HG03521 (cell line): Measurements from ENCODE around the gene ENPP3.

ENCODE experiments used
- ATAC-seq: cut with Tn5 transposase; IDR thresholded peaks from one replicate; pipeline ENCODE4 v1.9.1; 2021; ENCODE audit warnings: mild to moderate bottlenecking, moderate library complexity; ENCODE audit not compliant: unreplicated experiment

ENPP3 gene

DNA sequence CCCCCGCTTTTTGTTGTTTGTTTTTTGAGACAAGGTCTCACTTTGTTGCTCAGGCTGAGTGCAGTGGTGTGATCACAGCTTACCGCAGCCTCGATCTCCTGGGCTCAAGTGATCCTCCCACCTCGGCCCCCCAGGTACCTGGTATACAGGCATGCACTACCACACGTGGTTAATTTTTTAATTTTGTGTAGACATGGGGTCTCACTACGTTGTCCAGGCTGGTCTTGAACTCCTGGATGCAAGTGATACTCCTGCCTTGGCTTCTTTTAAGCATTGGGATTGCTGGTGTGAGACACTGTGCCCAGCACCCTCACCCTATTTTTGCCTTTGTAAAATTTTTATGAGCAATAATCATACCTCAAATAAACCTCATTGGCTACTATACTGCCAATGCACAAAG, 5.5 kb downstream of the ENPP3 start:
- no peak for ATAC-seq

DNA sequence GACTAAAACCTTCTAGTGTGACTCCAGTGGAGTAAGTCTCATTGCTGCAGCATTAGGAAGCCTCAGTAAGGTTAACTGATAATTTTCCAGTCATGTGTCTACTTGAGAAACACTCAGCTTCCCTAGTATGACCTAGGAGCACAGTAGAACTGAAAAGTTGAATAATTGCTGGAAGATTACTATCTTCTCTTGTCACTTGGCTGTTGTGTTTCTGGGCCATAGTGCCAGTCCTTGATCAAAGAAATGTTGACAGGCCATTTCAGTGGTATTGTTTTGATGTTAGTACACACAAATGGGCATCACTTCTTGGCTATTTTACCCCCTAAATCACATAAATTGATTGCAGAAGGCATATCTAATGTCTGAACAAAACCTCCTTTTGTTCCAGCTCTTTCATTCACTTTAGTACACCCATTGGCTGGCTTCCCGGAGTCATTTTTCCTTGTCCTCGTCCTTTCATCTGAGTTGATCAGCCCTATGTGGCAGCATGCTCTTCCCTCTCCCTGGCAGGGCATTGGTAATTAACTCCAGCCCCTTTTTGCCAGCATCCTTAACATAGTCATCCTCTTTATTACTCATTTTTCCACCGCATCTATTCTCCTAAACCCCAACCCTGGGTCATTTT, 6.0 kb downstream of the ENPP3 start:
- no peak for ATAC-seq

DNA sequence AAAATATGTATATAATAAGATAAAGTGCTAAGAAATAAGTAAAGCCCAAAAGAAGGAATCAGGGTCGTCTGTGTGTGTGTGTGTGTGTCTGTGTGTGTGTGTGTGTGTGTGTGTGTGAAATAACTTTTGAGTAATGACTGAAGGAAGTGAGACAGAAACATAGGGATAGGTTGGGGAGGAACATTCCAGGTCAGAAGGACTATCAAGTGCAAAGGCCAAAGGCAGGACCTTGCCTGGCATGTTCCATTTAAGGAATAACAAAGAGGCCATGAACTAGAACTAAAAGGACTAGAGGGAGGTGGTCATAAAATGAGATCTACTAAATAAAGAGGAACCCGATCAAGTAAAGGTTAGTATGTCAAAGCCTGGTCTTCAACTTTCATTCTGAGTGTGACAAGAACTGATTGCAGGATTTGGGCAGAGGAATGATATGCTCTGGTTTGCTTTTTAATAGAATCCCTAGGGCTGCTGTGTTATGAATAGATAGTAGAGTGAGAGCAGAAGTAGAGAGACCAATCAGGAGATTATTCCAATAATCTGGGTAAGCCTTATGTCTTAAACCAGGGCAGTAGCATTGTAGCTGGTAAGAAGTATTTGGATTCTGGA, 6.9 kb downstream of the ENPP3 start:
- no peak for ATAC-seq

DNA sequence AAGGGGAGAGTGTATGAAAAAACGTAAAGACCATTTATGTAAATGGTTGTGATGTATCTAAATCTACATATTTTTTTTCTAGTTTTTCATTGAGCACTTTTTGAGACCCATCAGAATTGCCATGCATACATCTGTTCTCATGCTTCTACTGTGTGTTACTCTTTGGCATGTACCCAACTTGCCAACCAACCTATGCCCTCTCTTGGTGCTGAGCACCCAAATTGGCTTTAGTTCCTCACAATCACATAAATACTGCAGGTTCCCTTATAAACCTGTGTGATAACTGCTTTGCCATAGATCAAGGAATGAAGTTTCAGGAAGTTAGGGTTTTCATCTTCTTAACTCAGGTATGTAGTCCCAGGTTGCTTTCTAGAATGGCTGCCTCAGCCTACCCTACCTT, 7.8 kb downstream of the ENPP3 start:
- no peak for ATAC-seq

DNA sequence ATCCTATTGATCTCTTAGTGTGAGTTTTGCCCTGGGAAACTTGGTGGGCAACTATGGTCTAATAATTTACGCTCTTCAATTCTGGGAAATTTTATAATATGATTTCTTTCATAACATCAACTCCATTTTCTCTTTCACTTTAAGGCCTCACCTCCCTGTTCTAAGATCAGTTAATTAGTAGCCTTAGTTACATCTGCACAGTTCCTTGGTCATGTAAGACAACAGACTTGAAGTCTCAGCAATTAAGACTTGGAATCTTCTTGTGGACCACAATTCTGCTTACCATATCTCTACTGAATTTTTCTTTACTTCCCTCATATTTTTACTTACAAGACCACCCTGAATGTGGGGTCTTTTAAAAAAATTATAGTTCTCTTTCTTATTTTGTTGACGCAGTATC, 8.7 kb downstream of the ENPP3 start:
- ATAC-seq, result no peak

DNA sequence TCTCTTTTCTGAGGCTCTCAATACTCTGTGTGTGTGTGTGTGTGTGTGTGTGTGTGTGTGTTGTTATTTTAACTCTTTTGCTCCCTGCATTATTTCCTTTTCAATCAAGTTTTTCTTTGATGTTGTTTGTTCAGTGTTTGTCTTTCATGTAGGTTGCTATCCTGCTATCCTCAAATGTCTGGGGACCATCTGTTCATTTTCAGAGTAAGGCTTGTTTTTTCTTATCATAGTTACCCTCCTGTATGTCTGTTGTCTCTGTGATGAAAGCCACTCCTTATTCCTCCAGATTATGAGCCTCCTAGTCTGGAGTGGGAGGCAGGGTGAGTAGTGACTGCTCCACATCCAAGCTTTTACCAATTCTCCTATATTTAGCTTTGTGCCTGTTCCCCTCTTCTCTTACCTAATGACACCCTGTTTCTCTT, 9.2 kb downstream of the ENPP3 start:
- no peak for ATAC-seq

DNA sequence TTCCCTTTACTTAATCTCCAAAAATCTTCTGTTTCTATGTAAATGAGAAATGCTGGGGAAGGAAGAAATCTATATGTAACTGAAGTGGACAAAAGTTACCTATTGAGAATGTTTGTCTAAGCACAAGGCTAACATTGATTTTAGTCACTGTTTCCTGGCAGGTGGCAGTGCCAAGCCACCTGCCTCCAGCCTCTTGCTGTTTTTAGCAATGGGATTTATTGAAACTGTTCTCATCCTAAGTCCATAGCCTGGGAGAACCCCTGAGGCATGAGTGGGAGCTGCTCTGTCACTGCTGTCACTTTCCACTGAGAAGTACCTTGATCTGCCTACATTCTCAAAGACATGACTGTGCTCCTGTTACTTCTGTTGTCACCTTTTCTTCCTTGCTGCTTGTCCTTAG, 14.7 kb downstream of the ENPP3 start:
- ATAC-seq, result no peak

DNA sequence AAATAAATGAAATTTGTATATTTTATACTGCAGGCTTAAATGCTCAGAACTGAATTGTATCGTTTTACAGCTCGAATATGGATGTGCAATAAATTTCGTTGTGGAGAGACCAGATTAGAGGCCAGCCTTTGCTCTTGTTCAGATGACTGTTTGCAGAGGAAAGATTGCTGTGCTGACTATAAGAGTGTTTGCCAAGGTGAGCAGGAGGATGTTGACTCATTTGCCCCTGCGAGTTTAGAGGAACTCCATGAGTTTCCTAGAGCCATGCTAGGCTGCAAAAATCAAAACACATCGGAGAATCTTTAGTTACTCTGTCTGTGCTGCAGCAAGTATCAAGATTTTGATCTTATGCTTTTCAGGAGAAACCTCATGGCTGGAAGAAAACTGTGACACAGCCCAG, 15.4 kb downstream of the ENPP3 start:
- ATAC-seq, result no peak

DNA sequence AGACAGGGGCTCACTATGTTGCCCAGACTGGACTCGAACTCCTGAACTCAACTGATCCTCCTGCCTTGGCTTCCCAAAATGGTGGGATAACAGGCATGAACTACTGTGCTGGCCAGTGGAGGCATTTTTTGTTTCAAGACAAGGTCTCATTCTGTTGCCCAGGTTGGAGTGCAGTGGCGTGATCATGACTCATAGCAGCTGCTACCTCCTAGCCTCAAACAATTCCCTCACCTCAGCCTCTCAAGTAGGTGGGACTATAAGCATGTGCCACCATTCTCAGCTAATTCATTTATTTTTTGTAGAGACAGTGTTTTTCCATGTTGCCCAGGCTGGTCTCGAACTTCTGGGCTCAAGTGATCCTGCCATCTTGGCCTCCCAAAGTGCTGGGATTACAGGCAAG, 17.2 kb downstream of the ENPP3 start:
- ATAC-seq, result no peak

DNA sequence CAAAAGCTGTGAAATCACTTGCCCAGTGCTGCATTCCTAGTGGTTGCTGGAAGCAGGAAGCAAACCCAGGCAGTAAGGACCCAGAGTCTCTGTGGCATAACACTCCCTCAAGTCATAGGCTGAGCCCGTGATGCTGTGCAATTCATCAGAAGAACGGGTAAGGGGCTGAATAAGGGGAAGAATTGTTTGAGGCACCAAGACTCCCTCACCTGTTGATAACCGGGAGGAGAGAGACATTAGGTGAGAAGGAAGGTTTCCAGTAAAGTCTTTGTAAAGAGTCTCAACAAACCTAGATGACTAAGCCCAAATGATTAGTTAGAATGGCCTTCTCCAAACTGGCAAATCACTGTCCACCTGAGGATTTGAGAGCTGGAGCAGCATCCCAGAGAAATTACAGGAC, 18.3 kb downstream of the ENPP3 start:
- no peak for ATAC-seq

DNA sequence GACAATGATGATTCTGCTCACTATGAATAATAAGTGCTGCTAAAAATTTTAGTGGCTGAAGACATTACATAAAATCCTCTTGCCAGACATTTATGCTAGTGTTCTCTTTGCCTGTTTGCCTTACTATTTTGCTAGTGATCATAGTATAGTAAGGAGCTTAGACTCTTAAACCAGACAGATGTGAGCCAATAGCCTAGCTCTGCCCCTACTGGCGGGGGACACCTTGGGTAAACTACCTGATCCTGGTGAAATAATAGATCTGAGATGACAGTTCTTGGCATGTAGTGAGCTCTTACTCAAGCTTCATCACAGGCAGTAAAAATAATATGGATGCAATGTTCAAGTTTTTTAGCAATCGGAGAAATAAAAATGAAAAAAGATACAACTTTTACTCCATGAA, 18.8 kb downstream of the ENPP3 start:
- ATAC-seq, result no peak

DNA sequence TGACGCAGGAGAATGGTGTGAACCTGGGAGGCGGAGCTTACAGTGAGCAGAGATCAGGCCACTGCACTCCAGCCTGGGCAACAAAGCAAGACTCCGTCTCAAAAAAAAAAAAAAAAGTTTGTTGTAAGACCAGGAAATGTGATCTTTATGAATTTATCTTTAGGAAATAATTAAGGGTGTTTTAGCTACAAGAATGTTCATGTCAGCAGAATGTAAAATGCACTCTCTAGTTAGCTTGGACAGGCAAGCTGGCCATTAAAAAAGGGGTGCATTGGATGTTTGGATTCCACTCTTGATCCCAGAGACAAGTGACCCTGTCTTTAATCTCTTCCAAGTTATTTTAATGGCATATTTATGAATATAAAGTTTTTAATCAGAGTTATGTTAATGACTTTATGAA, 19.6 kb downstream of the ENPP3 start:
- ATAC-seq, result no peak

DNA sequence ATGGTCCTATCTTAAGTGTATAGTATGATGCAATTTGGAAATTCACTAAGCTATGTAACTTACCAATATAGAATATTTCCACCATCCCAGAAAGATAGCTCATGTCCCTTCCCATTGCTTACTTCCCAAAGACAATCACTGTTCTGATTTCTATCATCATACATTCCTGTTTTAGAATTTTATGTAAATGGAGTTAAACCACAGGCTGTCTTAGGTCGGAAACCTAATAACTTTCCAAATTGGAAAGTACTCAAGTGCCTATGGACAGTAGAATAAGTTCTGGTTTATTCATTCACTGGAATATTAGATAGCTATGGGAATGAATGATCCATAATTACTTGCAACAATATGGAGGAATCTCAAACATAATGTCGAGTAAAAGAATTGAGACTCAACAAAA, 20.1 kb downstream of the ENPP3 start:
- no peak for ATAC-seq

DNA sequence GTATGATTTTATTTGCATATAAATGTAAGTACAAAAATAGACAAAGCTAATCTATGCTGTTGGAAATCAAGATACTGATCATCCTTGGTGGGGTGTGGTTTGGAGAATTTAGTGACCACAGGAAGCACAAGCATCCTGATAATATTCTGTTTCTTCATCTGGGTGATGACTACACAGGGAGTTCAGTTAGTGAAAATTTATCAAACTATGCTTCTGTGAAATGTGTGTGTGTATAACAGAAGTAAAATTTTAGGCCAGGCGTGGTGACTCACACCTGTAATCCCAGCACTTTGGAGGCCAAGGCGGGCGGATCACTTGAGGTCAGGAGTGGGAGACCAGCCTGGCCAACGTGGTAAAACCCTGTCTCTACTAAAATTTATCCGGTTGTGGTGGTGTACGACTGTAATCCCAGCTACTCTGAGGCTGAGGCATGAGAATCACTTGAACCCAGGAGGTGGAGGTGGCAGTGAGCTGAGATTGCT, 20.6 kb downstream of the ENPP3 start:
- no peak for ATAC-seq

DNA sequence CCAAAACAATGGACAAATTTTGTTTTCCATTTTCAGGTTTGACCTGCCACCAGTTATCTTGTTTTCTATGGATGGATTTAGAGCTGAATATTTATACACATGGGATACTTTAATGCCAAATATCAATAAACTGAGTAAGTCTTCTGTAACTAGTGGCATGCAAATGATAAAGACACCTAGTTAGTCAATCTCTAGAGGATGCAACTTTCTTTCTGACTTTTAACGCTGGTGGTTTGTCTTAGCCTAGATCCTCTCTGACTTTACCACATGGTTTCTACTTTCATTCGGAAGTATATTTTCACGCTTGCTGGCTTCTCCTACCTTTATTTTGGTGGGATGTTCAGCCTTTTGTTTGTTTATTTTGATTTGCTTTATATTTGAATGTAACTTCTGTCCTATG, 21.2 kb downstream of the ENPP3 start:
- no peak for ATAC-seq

DNA sequence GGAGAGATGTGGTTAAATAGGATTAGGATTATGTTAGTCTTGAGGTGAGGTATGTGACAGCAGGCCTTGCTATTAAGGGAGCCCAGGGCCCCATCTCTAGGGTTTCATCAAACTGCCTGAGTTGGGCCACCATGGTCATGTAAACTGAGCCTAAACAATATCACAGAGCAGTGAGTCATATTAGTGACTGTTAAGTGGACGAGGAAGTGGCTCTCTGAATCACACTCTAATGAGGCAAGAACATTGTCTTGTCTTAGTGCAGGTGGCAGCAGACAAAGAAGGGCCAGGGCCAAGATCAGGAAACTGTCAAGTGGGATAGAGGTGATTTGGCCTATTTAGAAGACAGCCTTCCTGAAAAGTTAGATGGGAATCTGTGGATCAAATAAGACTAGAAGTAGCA, 23.1 kb downstream of the ENPP3 start:
- no peak for ATAC-seq

DNA sequence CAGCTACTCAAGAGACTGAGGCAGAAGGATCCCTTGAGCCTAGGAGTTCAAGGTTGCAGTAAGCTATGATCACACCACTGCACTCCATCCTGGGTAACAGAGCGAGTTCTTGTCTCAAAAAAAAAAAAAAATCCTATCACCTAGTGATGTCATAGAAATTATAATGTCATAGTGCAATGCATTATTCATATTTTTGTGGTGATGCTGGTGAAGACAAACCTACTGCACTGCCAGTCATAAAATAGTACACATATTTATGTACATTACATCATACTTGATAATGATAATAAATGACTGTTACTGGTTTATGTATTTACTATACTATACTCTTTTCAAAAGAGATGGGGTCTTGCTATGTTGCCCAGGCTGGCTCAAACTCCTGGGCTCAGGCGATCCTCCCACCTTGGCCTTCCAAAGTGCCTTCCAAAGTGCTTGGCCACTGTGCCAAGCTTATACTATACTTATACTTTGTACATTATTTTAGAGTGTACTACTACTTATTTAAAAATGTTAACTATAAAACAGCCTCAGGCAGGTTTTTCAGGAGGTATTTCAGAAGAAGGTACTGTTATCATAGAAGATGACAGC, 26.6 kb downstream of the ENPP3 start:
- ATAC-seq, result no peak

DNA sequence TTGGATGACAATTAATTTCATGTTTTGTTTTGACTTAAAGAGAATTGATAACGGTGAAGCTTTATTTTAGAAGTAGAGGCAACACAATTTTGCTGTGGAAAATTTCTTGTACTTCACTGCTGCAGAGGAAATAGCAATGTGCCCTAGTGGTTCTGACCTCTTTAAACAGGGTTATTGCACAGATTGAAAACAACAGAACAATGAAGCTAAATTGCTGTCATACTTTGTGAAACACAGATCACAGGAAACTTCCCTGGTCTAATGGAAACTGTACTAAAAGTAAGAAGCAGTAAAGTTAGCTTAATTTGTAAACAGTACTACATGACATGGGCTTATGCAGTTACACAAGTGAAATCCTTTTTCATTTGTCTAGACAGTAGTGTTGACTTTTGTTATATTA, 32.8 kb downstream of the ENPP3 start:
- ATAC-seq, result no peak

DNA sequence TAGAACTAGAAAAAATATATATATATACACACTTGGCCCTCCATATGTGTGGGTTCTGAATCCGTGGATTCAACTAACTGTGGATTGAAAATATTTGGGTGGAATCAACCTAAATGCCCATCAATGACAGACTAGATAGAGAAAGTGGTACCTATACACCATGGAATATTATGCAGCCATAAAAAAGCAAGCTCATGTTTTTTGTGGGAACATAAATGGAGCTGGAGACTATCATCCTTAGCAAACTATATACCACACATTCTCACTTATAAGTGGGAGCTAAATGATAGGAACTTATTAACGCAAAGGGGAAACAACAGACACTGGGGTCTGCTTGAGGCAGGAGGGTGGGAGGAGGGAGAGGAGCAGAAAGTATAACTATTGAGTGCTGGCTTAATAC, 36.1 kb downstream of the ENPP3 start:
- no peak for ATAC-seq

DNA sequence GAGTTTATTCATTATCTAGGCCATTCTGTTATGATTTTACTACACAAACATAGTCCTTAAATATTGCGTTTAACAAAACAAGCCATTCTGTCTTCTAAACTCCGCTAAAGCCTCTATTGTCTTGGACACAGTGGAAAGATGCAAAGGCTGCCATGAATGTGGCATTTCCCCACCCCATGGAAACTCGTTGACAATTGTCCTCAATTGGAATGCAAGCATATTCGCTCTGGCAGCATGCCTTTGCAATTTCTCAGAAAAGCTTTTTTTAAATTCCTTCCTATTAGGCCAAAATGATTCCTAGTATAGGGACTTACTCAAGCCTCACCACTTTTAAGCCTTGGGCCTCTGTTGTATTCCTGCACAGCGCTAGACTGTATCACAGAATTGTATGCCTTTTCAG, 41.3 kb downstream of the ENPP3 start:
- ATAC-seq, result no peak

DNA sequence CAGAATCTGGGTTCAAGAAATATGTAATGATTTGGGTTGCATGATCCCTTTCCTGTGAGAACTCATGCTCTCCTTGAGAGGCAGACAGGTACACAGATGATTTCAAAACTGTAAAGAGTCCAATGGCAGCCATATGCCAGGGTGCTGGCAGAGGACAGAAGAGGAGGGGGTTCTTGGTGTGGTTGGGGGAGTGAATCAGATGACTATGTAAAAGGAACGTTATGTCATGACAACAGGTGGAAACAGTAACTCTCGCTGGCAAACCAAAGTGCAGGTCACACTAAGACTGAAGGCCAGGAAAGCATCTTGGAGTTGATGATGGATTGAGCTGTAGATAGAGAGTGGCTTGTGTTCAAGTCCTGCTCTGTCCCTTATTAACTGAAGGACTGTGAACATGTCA, 43.8 kb downstream of the ENPP3 start:
- ATAC-seq, result no peak

DNA sequence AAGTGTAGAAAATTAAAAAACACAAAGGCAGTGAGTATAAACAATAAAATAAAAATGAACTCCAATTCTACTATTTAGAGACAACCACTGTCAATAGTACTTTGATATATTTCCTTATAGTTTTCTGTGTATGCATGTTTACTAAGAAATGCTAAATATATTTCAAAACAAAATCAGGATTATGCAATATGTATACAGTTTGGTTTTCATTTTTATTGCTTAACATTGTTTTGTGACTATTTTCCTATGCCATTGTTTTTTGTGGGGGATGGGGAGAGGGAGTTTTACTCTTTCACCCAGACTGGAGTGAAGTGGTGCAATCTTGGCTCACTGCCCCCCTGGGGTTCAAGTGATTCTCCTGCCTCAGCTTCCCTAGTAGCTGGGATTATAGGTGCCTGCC, 44.5 kb downstream of the ENPP3 start:
- no peak for ATAC-seq

DNA sequence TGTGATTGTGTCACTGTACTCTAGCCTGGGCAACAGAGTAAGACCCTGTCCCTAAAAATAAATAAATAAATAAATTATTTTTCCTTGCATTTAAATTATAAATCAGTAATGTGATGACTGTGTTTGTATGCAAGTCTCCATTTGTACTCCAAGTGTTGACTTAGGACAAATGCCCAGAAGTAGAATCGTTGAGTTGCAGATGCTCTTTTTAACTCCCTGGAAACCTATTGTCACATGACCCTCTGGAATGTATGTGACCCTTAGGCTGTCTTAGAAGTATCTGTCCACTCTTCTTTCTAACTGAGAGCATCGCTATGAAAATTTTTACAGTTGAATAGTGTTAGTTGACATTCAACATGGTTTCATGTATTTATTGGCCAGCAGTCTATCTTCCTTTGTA, 45.3 kb downstream of the ENPP3 start:
- no peak for ATAC-seq
